H9 (cell line): ENCODE results near the gene EPSTI1. TPM values are rescaled to one million over a fixed set of nuclear protein-coding genes. Genes with fewer than 3 reads are reported as not detected.

Source experiments
- DNase-seq: peaks from one replicate; pipeline ENCODE4 v3.0.0-alpha.2; 2017
- H2AFZ ChIP-seq: one replicate; pipeline ENCODE4 v1.6.1; 2013; ENCODE audit warnings: mild to moderate bottlenecking, low read length, control low read depth, moderate library complexity
- H2AK5ac ChIP-seq: 2 replicates; pipeline ENCODE4 v1.6.1; 2013; ENCODE audit warnings: low read length, control low read depth, mixed read lengths; ENCODE audit not compliant: insufficient read length
- H2BK120ac ChIP-seq: one replicate; pipeline ENCODE4 v1.6.1; 2013; ENCODE audit warnings: low read depth, mild to moderate bottlenecking, low read length, control low read depth, inconsistent platforms; ENCODE audit not compliant: poor library complexity, severe bottlenecking
- H2BK12ac ChIP-seq: 2 replicates; pipeline ENCODE4 v1.6.1; 2013; ENCODE audit warnings: low read length, control low read depth, mixed read lengths, low read depth; ENCODE audit not compliant: insufficient read length
- H2BK15ac ChIP-seq: 2 replicates; pipeline ENCODE4 v1.6.1; 2013; ENCODE audit warnings: low read depth, low read length, control low read depth
- H2BK20ac ChIP-seq: one replicate; pipeline ENCODE4 v1.6.1; 2013; ENCODE audit warnings: low read depth, mild to moderate bottlenecking, low read length, control low read depth, inconsistent platforms; ENCODE audit not compliant: poor library complexity, severe bottlenecking
- H2BK5ac ChIP-seq: 2 replicates; pipeline ENCODE4 v1.6.1; 2013; ENCODE audit warnings: low read length, control low read depth, mixed read lengths; ENCODE audit not compliant: insufficient read length
- H3K14ac ChIP-seq: 2 replicates; pipeline ENCODE4 v1.6.1; 2013; ENCODE audit warnings: low read length, control low read depth; ENCODE audit not compliant: insufficient read depth
- H3K18ac ChIP-seq: 2 replicates; pipeline ENCODE4 v1.6.1; 2013; ENCODE audit warnings: low read depth, mild to moderate bottlenecking, mixed read lengths, low read length, control low read depth; ENCODE audit not compliant: insufficient read length
- H3K23ac ChIP-seq: 2 replicates; pipeline ENCODE4 v1.6.1; 2013; ENCODE audit warnings: low read length, control low read depth, mixed read lengths, low read depth; ENCODE audit not compliant: insufficient read length
- H3K23me2 ChIP-seq: 2 replicates; pipeline ENCODE4 v1.6.1; 2013; ENCODE audit warnings: low read depth, mild to moderate bottlenecking, mixed read lengths, low read length, control low read depth; ENCODE audit not compliant: insufficient read length, poor library complexity, severe bottlenecking
- H3K27ac ChIP-seq: 2 replicates; pipeline ENCODE4 v1.5.1; 2013; ENCODE audit warnings: low read length, control low read depth, mixed read lengths, low read depth; ENCODE audit not compliant: insufficient read length
- H3K27me3 ChIP-seq: 2 replicates; pipeline ENCODE4 v1.6.1; 2013; ENCODE audit warnings: low read length, control low read depth, inconsistent platforms; ENCODE audit not compliant: insufficient read depth
- H3K4ac ChIP-seq: 2 replicates; pipeline ENCODE4 v1.6.1; 2013; ENCODE audit warnings: low read depth, mild to moderate bottlenecking, control low read depth, inconsistent platforms, low read length, moderate library complexity
- H3K4me1 ChIP-seq: 2 replicates; pipeline ENCODE4 v1.6.1; 2013; ENCODE audit warnings: low read length, control low read depth, inconsistent platforms; ENCODE audit not compliant: insufficient read depth
- H3K4me2 ChIP-seq: 2 replicates; pipeline ENCODE4 v1.6.1; 2013; ENCODE audit warnings: low read length, control low read depth, mixed read lengths; ENCODE audit not compliant: insufficient read length, insufficient read depth
- H3K56ac ChIP-seq: 2 replicates; pipeline ENCODE4 v1.6.1; 2013; ENCODE audit warnings: low read depth, mild to moderate bottlenecking, mixed read lengths, low read length, control low read depth; ENCODE audit not compliant: insufficient read length
- H3K79me1 ChIP-seq: 2 replicates; pipeline ENCODE4 v1.6.1; 2013; ENCODE audit warnings: low read depth, mild to moderate bottlenecking, moderate library complexity, low read length, control low read depth, inconsistent platforms; ENCODE audit not compliant: insufficient read depth, poor library complexity, severe bottlenecking
- H3K79me2 ChIP-seq: 2 replicates; pipeline ENCODE4 v1.6.1; 2013; ENCODE audit warnings: low read length, control low read depth, inconsistent platforms; ENCODE audit not compliant: insufficient read depth
- H3K9ac ChIP-seq: 2 replicates; pipeline ENCODE4 v1.6.1; 2013; ENCODE audit warnings: low read length, control low read depth, mixed read lengths; ENCODE audit not compliant: insufficient read length; ENCODE audit errors: extremely low read depth
- H3K9me3 ChIP-seq: one replicate; pipeline ENCODE4 v1.6.1; 2013; ENCODE audit warnings: low read depth, low read length, inconsistent platforms; ENCODE audit not compliant: control insufficient read depth
- H3T11ph ChIP-seq: one replicate; pipeline ENCODE4 v1.6.1; 2013; ENCODE audit warnings: mild to moderate bottlenecking, low read length, control low read depth, inconsistent platforms
- H4K20me1 ChIP-seq: one replicate; pipeline ENCODE4 v1.6.1; 2013; ENCODE audit not compliant: control insufficient read depth, insufficient read length, insufficient read depth
- H4K5ac ChIP-seq: 2 replicates; pipeline ENCODE4 v1.6.1; 2013; ENCODE audit warnings: low read depth, mild to moderate bottlenecking, mixed read lengths, low read length, control low read depth; ENCODE audit not compliant: insufficient read length
- H4K8ac ChIP-seq: replicated peaks from 2 replicates; pipeline ENCODE4 v1.6.1; 2013; ENCODE audit warnings: low read length, control low read depth, mixed read lengths, low read depth; ENCODE audit not compliant: insufficient read length
- H4K91ac ChIP-seq: 2 replicates; pipeline ENCODE4 v1.6.1; 2013; ENCODE audit warnings: low read depth, mild to moderate bottlenecking, moderate library complexity, mixed read lengths, low read length, control low read depth; ENCODE audit not compliant: insufficient read length
- H3K27ac Mint-ChIP-seq, 3 experiments: 2 replicates in 2 of 3; 3 replicates in 1 of 3; pipeline ENCODE4 v1.8.0; 2020 to 2021; ENCODE audit warnings: mixed read lengths in 3 of 3, mild to moderate bottlenecking in 1 of 3, moderate library complexity in 1 of 3
- H3K27me3 Mint-ChIP-seq: 2 replicates; pipeline ENCODE4 v1.8.0; 2021; ENCODE audit warnings: low read depth, mild to moderate bottlenecking, moderate library complexity, mixed read lengths
- H3K36me3 Mint-ChIP-seq, 3 experiments: 2 replicates in 2 of 3; 3 replicates in 1 of 3; pipeline ENCODE4 v1.8.0; 2020 to 2021; ENCODE audit warnings: low read depth in 3 of 3, mixed read lengths in 3 of 3; ENCODE audit not compliant: insufficient read depth in 1 of 3
- H3K4me1 Mint-ChIP-seq, 2 experiments: 2 replicates each; pipeline ENCODE4 v1.8.0; 2020; ENCODE audit warnings: mixed read lengths in 2 of 2
- H3K4me3 Mint-ChIP-seq, 2 experiments: 2 replicates in 1 of 2; 3 replicates in 1 of 2; pipeline ENCODE4 v1.8.0; 2020 to 2021; ENCODE audit warnings: mild to moderate bottlenecking in 2 of 2, mixed read lengths in 2 of 2, moderate library complexity in 1 of 2
- H3K9me3 Mint-ChIP-seq, 2 experiments: 2 replicates in 1 of 2; 3 replicates in 1 of 2; pipeline ENCODE4 v1.8.0; 2020; ENCODE audit warnings: mild to moderate bottlenecking in 2 of 2, mixed read lengths in 2 of 2, moderate library complexity in 1 of 2
- WGBS: extraction: QIAGEN DNeasy Blood & Tissue Kit; methylation state at CpG from one replicate; pipeline ENCODE4 v1.1.7; 2013; ENCODE audit warnings: missing lambda C conversion rate, low lambda C conversion rate, mixed read lengths; ENCODE audit not compliant: insufficient read length; ENCODE audit errors: extremely low coverage; 5-methylcytosine and 5-hydroxymethylcytosine counted together
- total RNA-seq: library from RNA; stranded (reverse); gene quantifications from 2 replicates; pipeline ENCODE4 v1.2.1, GENCODE V29; 2021
- TF ChIP-seq, protein P1 (sequence below): fragments of 200-600 bp; sonication (generic); conservative IDR thresholded peaks from 3 replicates; pipeline ENCODE4 v1.8.0; 2021; ENCODE audit warnings: antibody characterized with exemption, mild to moderate bottlenecking

Gene EPSTI1
- total RNA-seq, 1 experiment from 2014 or later: 0.70 TPM

DNA sequence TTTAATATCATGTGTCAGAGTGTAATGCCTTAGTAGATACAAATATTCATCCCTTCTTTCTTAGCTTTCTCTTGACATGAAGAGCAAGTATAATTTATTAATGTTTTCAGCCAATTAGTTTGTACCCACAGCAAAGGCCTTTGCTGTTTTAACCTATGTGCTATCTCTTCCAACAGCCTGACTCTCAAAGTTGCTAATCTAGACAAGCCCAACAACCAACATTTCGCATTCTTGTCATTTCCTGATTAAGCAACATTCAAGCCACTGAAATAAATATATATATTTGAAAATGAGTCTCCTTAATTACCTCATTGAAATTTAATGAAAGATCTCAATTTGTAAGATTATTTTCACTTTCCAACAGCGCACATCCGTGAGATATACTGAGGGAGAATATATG is 18.5 kb downstream of the EPSTI1 start:
- Histone ChIP-seq H3K4me2 (no peak overlapping the region), H2BK12ac (no peak overlapping the region), H3K18ac (no peak overlapping the region), H3K27ac (no peak overlapping the region), H3K14ac (no peak overlapping the region), H3K23me2 (no peaks in the 10 kb centered on the region), H4K5ac (no peak overlapping the region), H2BK15ac (no peak overlapping the region), H4K91ac (no peak overlapping the region), H3K9me3 (no peaks in the 10 kb centered on the region), H3K27me3 (no peaks in the 10 kb centered on the region), H4K20me1 (no peaks in the 10 kb centered on the region), H3K4me1 (peaks cover 2% of the 10 kb centered on the region; the same call in 1 of the 2 replicates), H3K79me2 (no peaks in the 10 kb centered on the region), H2BK20ac (no peak overlapping the region), H4K8ac (no peak overlapping the region), H3T11ph (no peak overlapping the region), H2AK5ac (no peak overlapping the region), H2BK5ac (no peak overlapping the region), H3K4ac (no peak overlapping the region), H2BK120ac (no peak overlapping the region), H3K79me1 (no peaks in the 10 kb centered on the region), H2AFZ (no peak overlapping the region), H3K56ac (no peak overlapping the region), H3K9ac (no peak overlapping the region), H3K23ac (no peak overlapping the region)
- TF ChIP-seq, protein P1, sequence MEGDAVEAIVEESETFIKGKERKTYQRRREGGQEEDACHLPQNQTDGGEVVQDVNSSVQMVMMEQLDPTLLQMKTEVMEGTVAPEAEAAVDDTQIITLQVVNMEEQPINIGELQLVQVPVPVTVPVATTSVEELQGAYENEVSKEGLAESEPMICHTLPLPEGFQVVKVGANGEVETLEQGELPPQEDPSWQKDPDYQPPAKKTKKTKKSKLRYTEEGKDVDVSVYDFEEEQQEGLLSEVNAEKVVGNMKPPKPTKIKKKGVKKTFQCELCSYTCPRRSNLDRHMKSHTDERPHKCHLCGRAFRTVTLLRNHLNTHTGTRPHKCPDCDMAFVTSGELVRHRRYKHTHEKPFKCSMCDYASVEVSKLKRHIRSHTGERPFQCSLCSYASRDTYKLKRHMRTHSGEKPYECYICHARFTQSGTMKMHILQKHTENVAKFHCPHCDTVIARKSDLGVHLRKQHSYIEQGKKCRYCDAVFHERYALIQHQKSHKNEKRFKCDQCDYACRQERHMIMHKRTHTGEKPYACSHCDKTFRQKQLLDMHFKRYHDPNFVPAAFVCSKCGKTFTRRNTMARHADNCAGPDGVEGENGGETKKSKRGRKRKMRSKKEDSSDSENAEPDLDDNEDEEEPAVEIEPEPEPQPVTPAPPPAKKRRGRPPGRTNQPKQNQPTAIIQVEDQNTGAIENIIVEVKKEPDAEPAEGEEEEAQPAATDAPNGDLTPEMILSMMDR: no peak
- Mint-ChIP-seq H3K4me3 (no peak overlapping the region; a peak in 1 of 5 replicates), H3K27me3 (no peaks in the 10 kb centered on the region), H3K4me1 (peaks cover 25 to 28% of the 10 kb centered on the region in 2 experiments), H3K27ac (no peak overlapping the region), H3K36me3 (no peaks in the 10 kb centered on the region; a peak in 1 of 7 replicates), H3K9me3 (no peaks in the 10 kb centered on the region; a peak in 2 of 5 replicates)
- no CpG with 5 or more reads among the region's 3 CpGs for WGBS
- DNase-seq: no peak
